Mesodermal cell (in vitro differentiated cells): ENCODE results near the gene VPREB1.
"Not testable (repeated sequence)": the region's sequence is repeated elsewhere in the genome, so short reads cannot be mapped to it uniquely, and the experiment has no call there.

ENCODE experiments used
- H3K27ac ChIP-seq: 2 replicates; pipeline ENCODE4 v1.7.0; 2013; ENCODE audit warnings: mild to moderate bottlenecking, low read depth, low read length, moderate library complexity; ENCODE audit not compliant: severe bottlenecking
- H3K36me3 ChIP-seq: 2 replicates; pipeline ENCODE4 v1.7.1; 2013; ENCODE audit warnings: mild to moderate bottlenecking, low read length, moderate library complexity; ENCODE audit not compliant: control insufficient read depth, insufficient read depth
- H3K4me1 ChIP-seq: one replicate; pipeline ENCODE4 v1.7.1; 2013; ENCODE audit warnings: mild to moderate bottlenecking, low read length; ENCODE audit not compliant: insufficient read depth, control insufficient read depth, poor library complexity, severe bottlenecking
- H3K4me3 ChIP-seq: 2 replicates; pipeline ENCODE4 v1.7.0; 2013; ENCODE audit warnings: low read length, control low read depth, mild to moderate bottlenecking; ENCODE audit not compliant: insufficient read depth, poor library complexity, severe bottlenecking; ENCODE audit errors: extremely low read depth
- H3K9me3 ChIP-seq: 2 replicates; pipeline ENCODE4 v1.7.1; 2013; ENCODE audit warnings: mild to moderate bottlenecking, low read length, moderate library complexity; ENCODE audit not compliant: control insufficient read depth
- WGBS, 2 experiments: methylation state at CpG; one replicate each; pipeline ENCODE4 v1.1.5; 2013; ENCODE audit warnings: missing lambda C conversion rate in 2 of 2; ENCODE audit not compliant: insufficient coverage in 2 of 2; 5-methylcytosine and 5-hydroxymethylcytosine counted together

VPREB1 gene

DNA sequence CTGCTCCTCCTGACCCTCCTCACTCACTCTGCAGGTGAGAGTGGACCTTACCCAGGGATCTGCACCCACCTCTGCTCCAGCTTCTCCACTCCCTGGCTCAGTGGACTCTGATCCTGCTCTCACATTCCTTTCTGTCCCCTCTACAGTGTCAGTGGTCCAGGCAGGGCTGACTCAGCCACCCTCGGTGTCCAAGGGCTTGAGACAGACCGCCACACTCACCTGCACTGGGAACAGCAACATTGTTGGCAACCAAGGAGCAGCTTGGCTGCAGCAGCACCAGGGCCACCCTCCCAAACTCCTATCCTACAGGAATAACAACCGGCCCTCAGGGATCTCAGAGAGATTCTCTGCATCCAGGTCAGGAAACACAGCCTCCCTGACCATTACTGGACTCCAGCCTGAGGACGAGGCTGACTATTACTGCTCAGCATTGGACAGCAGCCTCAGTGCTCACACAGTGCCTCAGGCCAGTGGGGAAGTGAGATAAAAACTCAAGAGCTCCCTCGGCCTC, 29.7 kb upstream of the VPREB1 start:
- WGBS, 2 experiments, result 64 to 78% methylated on average over 4 of the region's 5 CpGs
- Histone ChIP-seq H3K4me1 (peaks cover 5% of the 10 kb centered on the region), H3K27ac (no peak overlapping the region), H3K9me3 (no peaks in the 10 kb centered on the region), H3K4me3 (no peak overlapping the region), H3K36me3 (no peaks in the 10 kb centered on the region)

- WGBS, 2 experiments, result 36% methylated on average over 2 of the region's 5 CpGs; no CpG with 5 or more reads in 1 of the 2 experiments
- H3K9me3 ChIP-seq, result no peaks in the 10 kb centered on the region
- no peaks in the 10 kb centered on the region for H3K4me1 ChIP-seq
- no peak overlapping the region for H3K27ac ChIP-seq
- H3K4me3 ChIP-seq, result no peak overlapping the region
- no peaks in the 10 kb centered on the region for H3K36me3 ChIP-seq
These were observed 28.7 kb upstream of the VPREB1 start for GRCh38 chr22:22215659-22216449.

DNA sequence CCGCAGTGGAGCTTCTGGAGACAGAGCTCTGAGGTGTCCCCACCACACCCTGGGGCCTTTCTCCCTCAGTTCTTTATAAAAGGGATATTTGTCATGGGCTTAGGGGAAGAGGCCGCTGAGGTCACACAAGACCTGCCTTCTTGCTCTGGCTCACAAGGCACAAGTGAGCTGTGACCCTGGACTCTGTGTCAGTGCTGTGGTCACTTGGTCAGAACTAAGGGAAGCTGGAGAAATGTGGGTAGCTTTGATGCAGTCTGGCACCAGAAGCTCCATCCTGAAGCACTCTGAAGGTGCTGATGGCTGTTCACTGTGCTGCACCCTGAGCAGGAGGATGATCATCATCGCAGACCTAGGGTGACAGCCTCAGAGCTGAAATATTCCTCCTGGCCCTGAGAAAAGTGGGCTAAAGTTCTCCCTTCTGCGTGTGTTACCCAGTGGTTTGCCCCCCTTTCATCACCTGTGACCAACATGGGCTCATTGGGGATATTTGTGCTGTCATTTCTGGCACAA, 28.1 kb upstream of the VPREB1 start:
- no peak overlapping the region for H3K27ac ChIP-seq
- H3K9me3 ChIP-seq, result no peaks in the 10 kb centered on the region
- no peak overlapping the region for H3K4me3 ChIP-seq
- no peaks in the 10 kb centered on the region for H3K4me1 ChIP-seq
- WGBS, 2 experiments, result 75 to 85% methylated on average over 2 of the region's 4 CpGs
- H3K36me3 ChIP-seq, result no peaks in the 10 kb centered on the region

DNA sequence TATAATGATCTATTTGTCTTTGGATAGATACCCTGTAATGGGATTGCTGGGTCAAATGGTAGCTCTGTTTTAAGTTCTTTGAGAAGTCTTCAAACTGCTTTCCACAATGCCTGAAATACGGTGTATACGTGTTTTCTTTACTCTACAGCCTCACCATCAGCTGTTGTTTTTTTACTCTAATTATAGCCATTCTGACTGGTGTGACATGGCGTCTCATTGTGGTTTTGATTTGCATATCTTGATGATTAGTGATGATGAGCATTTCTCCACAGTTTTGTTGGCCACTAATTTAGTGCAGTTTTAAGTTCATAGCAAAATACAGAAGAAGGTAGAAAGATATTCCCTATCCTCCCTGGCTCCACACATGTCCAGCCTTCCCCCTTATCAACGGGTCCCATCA, 26.3 kb upstream of the VPREB1 start:
- no peaks in the 10 kb centered on the region for H3K9me3 ChIP-seq
- H3K36me3 ChIP-seq, result no peaks in the 10 kb centered on the region
- H3K27ac ChIP-seq, result no peak overlapping the region
- H3K4me1 ChIP-seq, result no peaks in the 10 kb centered on the region
- H3K4me3 ChIP-seq, result no peak overlapping the region
- WGBS, 2 experiments, result 78 to 80% methylated on average over 1 of the region's 4 CpGs

DNA sequence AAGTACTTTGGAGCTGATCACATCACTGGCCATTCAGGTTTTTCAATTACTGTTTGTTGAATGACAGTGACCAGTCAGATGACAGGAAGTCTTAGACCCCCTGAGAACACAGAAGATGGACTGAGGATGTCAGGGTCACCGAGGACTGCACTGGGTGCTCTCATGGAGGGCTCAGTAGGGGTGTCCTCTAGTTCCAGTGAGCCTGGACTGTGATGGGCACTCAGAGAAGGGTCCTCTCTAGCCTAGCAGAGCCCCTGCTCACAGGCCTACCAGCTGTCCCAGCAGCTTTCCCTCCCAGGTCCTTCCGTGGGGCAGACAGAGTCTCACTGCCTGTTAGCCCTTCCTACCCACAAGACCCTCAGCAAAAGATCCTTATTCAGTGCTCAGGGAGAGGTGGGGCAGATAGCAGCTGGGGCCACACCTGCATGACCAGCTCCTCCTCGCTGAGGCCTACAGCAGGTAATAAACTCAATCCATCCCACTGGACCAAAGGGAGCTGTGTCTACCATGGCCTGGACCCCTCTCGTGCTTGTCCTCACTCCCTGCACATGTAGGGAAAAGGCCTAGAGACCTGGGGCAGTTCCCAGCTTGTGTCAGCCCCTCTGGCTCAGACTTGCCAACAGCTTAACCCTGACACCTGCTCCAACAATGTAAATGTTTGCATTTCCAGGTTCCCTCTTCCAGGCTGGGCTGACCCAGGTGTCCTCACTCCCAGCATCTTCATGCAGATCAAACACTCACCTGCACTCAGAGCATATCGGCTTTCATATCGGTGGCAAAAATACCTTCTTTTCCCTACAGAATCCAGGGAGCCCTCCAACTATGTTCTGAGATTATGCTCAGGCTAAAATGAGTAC, 25.2 kb upstream of the VPREB1 start:
- H3K4me1 ChIP-seq, result no peaks in the 10 kb centered on the region
- 68 to 84% methylated on average over 3 to 4 of the region's 6 CpGs for WGBS, 2 experiments
- no peaks in the 10 kb centered on the region for H3K9me3 ChIP-seq
- no peak overlapping the region for H3K27ac ChIP-seq
- no peaks in the 10 kb centered on the region for H3K36me3 ChIP-seq
- H3K4me3 ChIP-seq, result no peak overlapping the region

GRCh38 chr22:22221043-22221442, 23.5 kb upstream of the VPREB1 start:
- WGBS, 2 experiments, result no CpG with 5 or more reads among the region's 7 CpGs
- not testable (repeated sequence) for H3K27ac ChIP-seq

DNA sequence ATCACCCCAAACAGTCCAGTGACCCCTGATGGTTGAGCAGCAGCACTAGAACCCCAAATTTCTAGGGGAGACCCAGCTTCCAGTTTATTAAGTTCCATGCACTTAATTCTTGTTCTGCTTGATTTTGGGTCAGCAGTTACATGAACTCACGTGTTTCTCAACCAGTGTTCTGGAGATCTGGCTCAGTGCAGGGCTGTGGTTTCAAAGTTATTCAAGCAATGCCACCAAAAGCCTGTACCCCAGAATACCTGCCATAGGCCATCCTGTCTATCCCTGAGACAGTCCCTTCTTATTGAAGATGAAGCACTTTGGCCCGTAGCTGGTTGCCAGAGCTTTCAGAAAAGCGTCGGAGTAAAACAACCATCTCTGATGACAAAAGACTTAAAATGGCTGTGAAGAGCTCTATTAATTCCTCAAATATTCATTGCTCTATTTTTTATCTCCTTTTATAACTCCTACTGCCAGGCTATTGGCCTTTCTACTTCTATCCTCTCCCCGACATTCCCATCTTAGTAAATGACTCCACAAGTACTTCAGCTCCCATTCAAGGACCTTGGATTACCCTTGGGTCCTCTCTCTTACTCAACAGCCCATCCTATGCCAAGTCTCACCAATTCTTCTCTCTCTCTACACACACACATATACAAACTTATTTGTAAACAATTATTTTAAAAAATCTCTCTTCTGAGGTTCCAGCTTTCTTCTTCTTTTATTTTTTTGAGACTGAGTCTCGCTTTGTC, 18.0 kb upstream of the VPREB1 start:
- Histone ChIP-seq H3K27ac (no peak overlapping the region), H3K36me3 (no peaks in the 10 kb centered on the region), H3K9me3 (no peaks in the 10 kb centered on the region), H3K4me1 (no peaks in the 10 kb centered on the region), H3K4me3 (no peak overlapping the region)
- 80 to 91% methylated on average over 6 of the region's 6 CpGs for WGBS, 2 experiments

More at GRCh38 chr22:22221043-22221442, 23.5 kb upstream of the VPREB1 start:
- H3K9me3 ChIP-seq, H3K4me3 ChIP-seq, H3K4me1 ChIP-seq, H3K36me3 ChIP-seq: not testable (repeated sequence)

DNA sequence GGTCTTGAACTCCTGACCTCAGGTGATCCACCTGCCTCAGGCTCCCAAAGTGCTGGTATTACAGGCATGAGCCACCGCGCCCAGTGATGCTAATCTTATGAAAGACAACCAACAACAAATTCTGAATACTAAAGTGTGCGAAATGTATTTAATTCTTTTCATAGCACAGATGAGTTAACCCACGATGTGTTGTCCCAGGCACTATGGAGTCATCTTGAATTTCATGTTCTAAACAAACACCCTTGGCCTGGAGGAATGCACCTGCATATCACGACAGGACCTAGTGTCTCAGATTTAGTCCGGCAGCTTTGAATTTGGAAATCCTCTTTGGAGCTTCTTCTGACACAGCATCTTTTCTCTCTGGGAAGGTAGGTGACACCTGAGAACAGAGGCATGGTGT, 16.2 kb upstream of the VPREB1 start:
- Histone ChIP-seq H3K4me1 (no peaks in the 10 kb centered on the region), H3K4me3 (no peak overlapping the region), H3K36me3 (no peaks in the 10 kb centered on the region), H3K9me3 (no peaks in the 10 kb centered on the region), H3K27ac (no peak overlapping the region)
- 65 to 79% methylated on average over 2 to 6 of the region's 6 CpGs for WGBS, 2 experiments

- Histone ChIP-seq H3K27ac (no peak overlapping the region), H3K4me1 (no peaks in the 10 kb centered on the region), H3K4me3 (no peak overlapping the region), H3K36me3 (no peaks in the 10 kb centered on the region), H3K9me3 (no peaks in the 10 kb centered on the region)
- WGBS, 2 experiments, result 59 to 73% methylated on average over 7 of the region's 8 CpGs
These were observed 15.7 kb upstream of the VPREB1 start for GRCh38 chr22:22228921-22229320.

DNA sequence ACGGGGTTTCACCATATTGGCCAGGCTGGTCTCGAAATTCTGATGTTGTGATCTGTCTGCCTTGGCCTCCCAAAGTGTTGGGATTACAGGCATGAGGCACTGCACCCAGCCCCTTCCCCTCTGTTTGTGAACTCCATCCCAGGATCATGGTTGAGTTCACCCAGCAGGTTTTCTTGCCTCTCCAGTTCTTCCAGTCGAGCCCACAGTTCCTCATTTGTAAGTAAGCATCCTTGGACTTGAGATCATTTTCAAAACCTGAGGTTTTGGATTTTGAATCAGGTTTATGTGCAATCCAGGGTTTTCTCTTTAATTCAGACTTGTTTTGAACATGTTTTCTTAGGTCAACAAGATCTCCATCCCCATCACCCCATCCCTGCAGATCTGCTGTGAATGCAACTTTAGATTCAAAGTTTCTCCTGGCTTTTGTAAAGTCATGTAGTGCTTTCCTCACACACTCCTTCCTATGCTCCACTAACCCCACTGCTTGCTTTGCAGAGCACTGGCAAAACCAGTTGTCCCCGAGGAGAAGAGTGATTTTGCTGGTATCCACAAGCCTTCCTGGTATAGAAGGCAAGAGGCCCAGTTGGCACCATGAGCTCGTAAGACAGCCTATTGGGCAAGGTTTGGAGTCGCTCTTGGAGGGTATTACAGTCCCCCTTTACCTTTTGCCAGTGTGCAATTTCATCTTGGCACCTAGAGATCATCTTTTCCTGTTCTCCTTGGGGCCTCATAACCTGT, 14.7 kb upstream of the VPREB1 start:
- Histone ChIP-seq H3K27ac (no peak overlapping the region), H3K9me3 (no peaks in the 10 kb centered on the region), H3K4me3 (no peak overlapping the region), H3K36me3 (no peaks in the 10 kb centered on the region), H3K4me1 (no peaks in the 10 kb centered on the region)
- WGBS, 2 experiments, result 55 to 63% methylated on average over 5 of the region's 6 CpGs
